ENCODE results near the gene CTNNA2.

DNA sequence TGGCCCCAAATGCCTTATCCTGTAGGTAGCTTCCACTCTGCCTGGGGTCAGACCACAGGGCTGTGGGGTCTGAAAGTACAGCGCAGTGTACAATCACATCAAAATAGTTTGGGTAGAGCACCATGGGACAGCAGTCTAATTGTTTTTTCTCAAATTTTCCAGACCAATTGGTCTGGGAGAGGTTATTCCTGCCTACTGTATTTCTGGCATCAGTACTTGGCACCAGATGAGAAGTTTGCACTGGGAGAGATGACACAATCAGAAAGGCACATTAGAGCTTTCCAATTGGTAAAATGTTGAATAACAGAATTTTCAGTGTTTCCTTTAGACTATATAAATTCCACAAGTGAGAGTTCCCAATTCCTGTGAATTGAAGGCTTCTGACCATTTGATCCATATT is 822.6 kb downstream of the CTNNA2 start:
- TF ChIP-seq NFYB (IDR thresholded peaks at IDR 0.05; ENCODE audit: extremely low read depth, insufficient read length) (no peak), NCOA2 (IDR thresholded peaks at IDR 0.05; ENCODE audit: partially characterized antibody in 2 of 2) (no peak), MAZ (CRISPR knock-in tag; conservative IDR thresholded peaks at IDR 0.05 in 1 of 2, IDR thresholded peaks at IDR 0.05 in 1 of 2) (no peak), TCF3 (CRISPR knock-in tag; IDR thresholded peaks at IDR 0.05) (no peak), EP300 (IDR thresholded peaks at IDR 0.05; ENCODE audit: low read length) (no peak), ESRRA (IDR thresholded peaks at IDR 0.05; ENCODE audit: borderline replicate concordance, low read depth) (no peak)
- TF ChIP-seq, protein P1, sequence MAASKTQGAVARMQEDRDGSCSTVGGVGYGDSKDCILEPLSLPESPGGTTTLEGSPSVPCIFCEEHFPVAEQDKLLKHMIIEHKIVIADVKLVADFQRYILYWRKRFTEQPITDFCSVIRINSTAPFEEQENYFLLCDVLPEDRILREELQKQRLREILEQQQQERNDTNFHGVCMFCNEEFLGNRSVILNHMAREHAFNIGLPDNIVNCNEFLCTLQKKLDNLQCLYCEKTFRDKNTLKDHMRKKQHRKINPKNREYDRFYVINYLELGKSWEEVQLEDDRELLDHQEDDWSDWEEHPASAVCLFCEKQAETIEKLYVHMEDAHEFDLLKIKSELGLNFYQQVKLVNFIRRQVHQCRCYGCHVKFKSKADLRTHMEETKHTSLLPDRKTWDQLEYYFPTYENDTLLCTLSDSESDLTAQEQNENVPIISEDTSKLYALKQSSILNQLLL (CRISPR knock-in tag; IDR thresholded peaks at IDR 0.05; ENCODE audit: borderline replicate concordance): no peak

All from K562 (cell line).